Breast epithelium (tissue), 3 donors: ENCODE data around the gene GIMAP4.
"Not testable (repeated sequence)": the region's sequence is repeated elsewhere in the genome, so short reads cannot be mapped to it uniquely, and the experiment has no call there.

ENCODE experiments used
- CTCF ChIP-seq, 3 donors: fragments of 450-650 bp; IDR thresholded peaks; one replicate each; pipeline ENCODE4 v1.5.1; 2016 to 2017; ENCODE audit warnings: antibody characterized with exemption in 3 of 3, mild to moderate bottlenecking in 3 of 3, moderate library complexity in 3 of 3
- POLR2A ChIP-seq: fragments of 450-650 bp; IDR thresholded peaks from one replicate; pipeline ENCODE4 v1.6.1; 2016; ENCODE audit warnings: antibody characterized with exemption, mild to moderate bottlenecking, moderate library complexity
- POLR2AphosphoS5 ChIP-seq, 3 donors: sonication (generic); formaldehyde crosslinking; IDR thresholded peaks; one replicate each; pipeline ENCODE4 v1.6.1; 2017; ENCODE audit warnings: antibody characterized with exemption in 3 of 3

- not testable (repeated sequence) for TF ChIP-seq CTCF (IDR thresholded peaks at IDR 0.05); POLR2A; POLR2AphosphoS5 (IDR thresholded peaks at IDR 0.05)
Measured at GRCh38 chr7:150522931-150523330, 44.3 kb upstream of the GIMAP4 start.
